ENCODE results near the gene ALG3.

Gene ALG3

GRCh38 chr3:184258926-184259325, 10.2 kb upstream of the ALG3 start:
- no peak for TF ChIP-seq YY1 (IDR thresholded peaks at IDR 0.05; ENCODE audit: insufficient read depth, insufficient read length)
- TF ChIP-seq ZNF274 (IDR thresholded peaks at IDR 0.05; ENCODE audit: low read depth, low read length) = no peak
- TF ChIP-seq SUZ12 (IDR thresholded peaks at IDR 0.05; ENCODE audit: extremely low read depth, insufficient read depth, insufficient read length) = no peak

GRCh38 chr3:184257083-184257915, 8.5 kb upstream of the ALG3 start:
- DNase-seq (ENCODE audit: low read depth, low spot score) = no peak
- no peak for TF ChIP-seq ZNF274 (IDR thresholded peaks at IDR 0.05; ENCODE audit: low read depth, low read length)
- TF ChIP-seq YY1 (IDR thresholded peaks at IDR 0.05; ENCODE audit: insufficient read depth, insufficient read length) = no peak
- no peak for TF ChIP-seq SUZ12 (IDR thresholded peaks at IDR 0.05; ENCODE audit: extremely low read depth, insufficient read depth, insufficient read length)
- no peak overlapping the region for H3K4me3 ChIP-seq (ENCODE audit: insufficient read length, low read depth)
- no peaks in the 10 kb centered on the region for H3K9me3 ChIP-seq (ENCODE audit: insufficient read depth, low read length)
- H3K27me3 ChIP-seq (ENCODE audit: insufficient read depth, insufficient read length) = peaks cover 42% of the 10 kb centered on the region
- H3K36me3 ChIP-seq (ENCODE audit: insufficient read depth, insufficient read length, low read length) = peaks cover 4% of the 10 kb centered on the region
- H3K9ac ChIP-seq (ENCODE audit: insufficient read length, low read depth) = no peak overlapping the region
- peaks cover 2% of the 10 kb centered on the region for H3K4me1 ChIP-seq (ENCODE audit: insufficient read depth, insufficient read length)

More at GRCh38 chr3:184258926-184259325, 10.2 kb upstream of the ALG3 start:
- DNase-seq (ENCODE audit: low read depth, low spot score) = no peak
- Histone ChIP-seq H3K4me1 (ENCODE audit: insufficient read depth, insufficient read length) (peaks cover 6% of the 10 kb centered on the region), H3K9ac (ENCODE audit: insufficient read length, low read depth) (no peak overlapping the region), H3K4me3 (ENCODE audit: insufficient read length, low read depth) (no peak overlapping the region), H3K27me3 (ENCODE audit: insufficient read depth, insufficient read length) (peaks cover 56% of the 10 kb centered on the region), H3K9me3 (ENCODE audit: insufficient read depth, low read length) (no peaks in the 10 kb centered on the region), H3K36me3 (ENCODE audit: insufficient read depth, insufficient read length, low read length) (peaks cover 4% of the 10 kb centered on the region)

DNA sequence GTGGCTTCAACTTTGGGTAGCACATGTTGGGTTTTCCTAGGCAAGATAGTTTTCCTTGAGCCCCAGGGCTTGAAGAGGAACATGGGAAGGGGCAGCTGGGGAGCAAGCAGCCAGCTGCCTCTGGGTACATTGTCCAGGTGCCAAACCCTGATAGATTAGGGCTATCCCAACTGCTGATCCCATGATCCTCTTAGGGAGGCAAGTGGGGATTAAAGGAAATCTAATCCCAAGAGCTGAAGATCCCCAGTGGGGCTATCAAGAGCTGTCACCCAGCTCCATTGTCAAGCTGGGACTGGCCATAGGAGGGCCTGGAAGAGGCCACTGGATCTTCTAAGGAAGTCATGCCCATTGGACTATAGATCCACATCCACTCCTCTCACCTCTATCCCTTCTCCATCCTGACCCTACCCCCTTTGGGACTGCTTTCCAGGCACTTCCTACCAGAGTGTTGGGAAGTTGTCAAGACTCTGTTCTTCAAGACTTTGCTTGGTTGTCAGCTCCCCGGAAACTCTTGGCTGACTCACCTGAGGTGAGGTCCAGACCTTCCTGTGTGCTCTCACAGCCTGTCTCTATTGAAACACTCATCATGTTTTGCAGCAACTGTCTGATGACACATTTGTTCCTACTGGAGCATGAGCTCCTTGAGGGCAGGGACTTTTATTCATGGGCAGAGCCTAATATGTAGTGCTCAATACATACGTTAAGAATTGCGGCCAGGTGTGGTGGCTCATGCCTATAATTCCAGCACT, 6.7 kb upstream of the ALG3 start:
- TF ChIP-seq ZNF274 (IDR thresholded peaks at IDR 0.05; ENCODE audit: low read depth, low read length) (no peak), SUZ12 (IDR thresholded peaks at IDR 0.05; ENCODE audit: extremely low read depth, insufficient read depth, insufficient read length) (no peak), YY1 (IDR thresholded peaks at IDR 0.05; ENCODE audit: insufficient read depth, insufficient read length) (no peak)
- H3K9me3 ChIP-seq (ENCODE audit: insufficient read depth, low read length) = no peaks in the 10 kb centered on the region
- H3K9ac ChIP-seq (ENCODE audit: insufficient read length, low read depth) = no peak overlapping the region
- H3K27me3 ChIP-seq (ENCODE audit: insufficient read depth, insufficient read length) = peaks cover 28% of the 10 kb centered on the region
- peaks cover 2% of the 10 kb centered on the region for H3K4me1 ChIP-seq (ENCODE audit: insufficient read depth, insufficient read length)
- H3K4me3 ChIP-seq (ENCODE audit: insufficient read length, low read depth) = no peak overlapping the region
- DNase-seq (ENCODE audit: low read depth, low spot score) = no peak
- H3K36me3 ChIP-seq (ENCODE audit: insufficient read depth, insufficient read length, low read length) = peaks cover 4% of the 10 kb centered on the region

GRCh38 chr3:184250167-184250828, 1.5 kb upstream of the ALG3 start:
- DNase-seq (ENCODE audit: low read depth, low spot score) = peak; percentile 94
- peaks cover 12% of the 10 kb centered on the region for H3K36me3 ChIP-seq (ENCODE audit: insufficient read depth, insufficient read length, low read length)
- no peaks in the 10 kb centered on the region for H3K4me1 ChIP-seq (ENCODE audit: insufficient read depth, insufficient read length)
- TF ChIP-seq YY1 (IDR thresholded peaks at IDR 0.05; ENCODE audit: insufficient read depth, insufficient read length) (no peak), SUZ12 (IDR thresholded peaks at IDR 0.05; ENCODE audit: extremely low read depth, insufficient read depth, insufficient read length) (no peak), ZNF274 (IDR thresholded peaks at IDR 0.05; ENCODE audit: low read depth, low read length) (no peak)
- no peaks in the 10 kb centered on the region for H3K27me3 ChIP-seq (ENCODE audit: insufficient read depth, insufficient read length)
- peak overlapping the region; percentile 97 for H3K4me3 ChIP-seq (ENCODE audit: insufficient read length, low read depth)
- peak overlapping the region; percentile 90 for H3K9ac ChIP-seq (ENCODE audit: insufficient read length, low read depth)
- H3K9me3 ChIP-seq (ENCODE audit: insufficient read depth, low read length) = no peaks in the 10 kb centered on the region

- Histone ChIP-seq H3K27me3 (ENCODE audit: insufficient read depth, insufficient read length) (no peaks in the 10 kb centered on the region), H3K4me1 (ENCODE audit: insufficient read depth, insufficient read length) (no peaks in the 10 kb centered on the region), H3K36me3 (ENCODE audit: insufficient read depth, insufficient read length, low read length) (peaks cover 19% of the 10 kb centered on the region), H3K9ac (ENCODE audit: insufficient read length, low read depth) (peak within 1 kb of the TSS; percentile 98), H3K9me3 (ENCODE audit: insufficient read depth, low read length) (no peaks in the 10 kb centered on the region), H3K4me3 (ENCODE audit: insufficient read length, low read depth) (peak within 1 kb of the TSS; percentile 97)
- TF ChIP-seq YY1 (IDR thresholded peaks at IDR 0.05; ENCODE audit: insufficient read depth, insufficient read length) = peak; percentile 13
- no peak for TF ChIP-seq SUZ12 (IDR thresholded peaks at IDR 0.05; ENCODE audit: extremely low read depth, insufficient read depth, insufficient read length)
- DNase-seq (ENCODE audit: low read depth, low spot score) = peak; percentile 99
Observed at GRCh38 chr3:184249412-184250166, 827 bp upstream of the ALG3 start, which contains the start of gene EEF1AKMT4. TSS of gene EEF1AKMT4 (plus strand) at chr3:184249672. CDS start at chr3:184249695, 23 bp downstream.

DNA sequence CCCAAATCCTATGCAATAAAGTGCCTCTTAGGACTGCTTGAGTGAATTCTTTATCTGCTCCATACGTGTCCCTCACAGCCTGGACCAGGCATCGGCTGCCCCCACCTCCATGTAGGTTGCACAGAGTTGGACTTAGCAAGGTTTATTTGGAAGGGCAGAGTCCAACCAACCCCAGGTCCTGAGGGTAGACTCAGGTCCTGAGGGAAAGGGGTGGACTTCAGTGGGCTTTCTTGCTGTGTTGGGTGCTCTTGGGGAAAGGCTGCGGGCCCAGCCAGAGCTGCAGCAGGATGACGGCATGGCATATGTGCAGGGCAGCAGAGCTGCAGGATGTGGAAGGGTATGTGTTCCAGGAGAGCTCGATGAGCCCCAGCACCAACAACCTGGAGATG, 6.5 kb downstream of the ALG3 start:
- Histone ChIP-seq H3K36me3 (ENCODE audit: insufficient read depth, insufficient read length, low read length) (peaks cover 51% of the 10 kb centered on the region), H3K9ac (ENCODE audit: insufficient read length, low read depth) (no peak overlapping the region), H3K9me3 (ENCODE audit: insufficient read depth, low read length) (no peaks in the 10 kb centered on the region), H3K4me1 (ENCODE audit: insufficient read depth, insufficient read length) (no peaks in the 10 kb centered on the region), H3K4me3 (ENCODE audit: insufficient read length, low read depth) (no peak overlapping the region), H3K27me3 (ENCODE audit: insufficient read depth, insufficient read length) (no peaks in the 10 kb centered on the region)
- DNase-seq (ENCODE audit: low read depth, low spot score) = no peak
- no peak for TF ChIP-seq ZNF274 (IDR thresholded peaks at IDR 0.05; ENCODE audit: low read depth, low read length)
- no peak for TF ChIP-seq SUZ12 (IDR thresholded peaks at IDR 0.05; ENCODE audit: extremely low read depth, insufficient read depth, insufficient read length)
- TF ChIP-seq YY1 (IDR thresholded peaks at IDR 0.05; ENCODE audit: insufficient read depth, insufficient read length) = no peak
